Gastroesophageal sphincter (tissue), 4 donors: ENCODE measurements around the gene ZNF101. TPM values are rescaled to one million over a fixed set of nuclear protein-coding genes. Genes with fewer than 3 reads are reported as not detected.

ENCODE experiments used
- ATAC-seq: fragments of 150-250 bp; one replicate; pipeline ENCODE4 v1.9.1; 2016; ENCODE audit warnings: mild to moderate bottlenecking, moderate library complexity
- H3K27ac ChIP-seq, 4 donors: fragments of 200-600 bp; sonication (generic) in 3 of 4; 1 replicate in 3 of 4; 2 replicates in 1 of 4; pipeline ENCODE4 v1.5.1; 2016 to 2019
- H3K27me3 ChIP-seq: fragments of 200-600 bp; sonication (generic); one replicate; pipeline ENCODE4 v1.5.1; 2019
- H3K36me3 ChIP-seq, 2 donors: fragments of 200-600 bp; sonication (generic); one replicate each; pipeline ENCODE4 v1.5.1; 2019; ENCODE audit warnings: control low read depth in 1 of 2
- H3K4me1 ChIP-seq, 3 donors: fragments of 200-600 bp; sonication (generic); 1 replicate in 2 of 3; 2 replicates in 1 of 3; pipeline ENCODE4 v1.5.1; 2016 to 2019; ENCODE audit warnings: control low read depth in 2 of 3
- H3K4me3 ChIP-seq, 2 donors: fragments of 200-600 bp; sonication (generic); one replicate each; pipeline ENCODE4 v1.5.1; 2019; ENCODE audit warnings: mild to moderate bottlenecking in 1 of 2, moderate library complexity in 1 of 2
- H3K9me3 ChIP-seq, 3 donors: fragments of 200-600 bp; sonication (generic); one replicate each; pipeline ENCODE4 v1.5.1; 2017 to 2019; ENCODE audit warnings: control low read depth in 2 of 3
- EP300 ChIP-seq: sonication (generic); formaldehyde crosslinking; IDR thresholded peaks from one replicate; pipeline ENCODE4 v1.6.1; 2017; ENCODE audit warnings: antibody characterized with exemption, mild to moderate bottlenecking
- POLR2A ChIP-seq, 2 donors: fragments of 450-650 bp; IDR thresholded peaks; one replicate each; pipeline ENCODE4 v1.6.1; 2017; ENCODE audit warnings: antibody characterized with exemption in 2 of 2, mild to moderate bottlenecking in 2 of 2, moderate library complexity in 1 of 2
- POLR2AphosphoS5 ChIP-seq: sonication (generic); formaldehyde crosslinking; IDR thresholded peaks from one replicate; pipeline ENCODE4 v1.6.1; 2017; ENCODE audit warnings: antibody characterized with exemption
- WGBS, 2 donors: methylation state at CpG; one replicate each; pipeline ENCODE4 v1.1.5; 2018; ENCODE audit warnings: low coverage in 1 of 2; 5-methylcytosine and 5-hydroxymethylcytosine counted together
- small RNA-seq, 4 donors: library from RNA; depleted of rRNA; stranded (forward); fragments of <200 nt; gene quantifications; one replicate each; pipeline ENCODE3, GENCODE V24; 2016
- total RNA-seq, 4 donors: library from RNA; depleted of rRNA; stranded (reverse); fragments of >200 nt; gene quantifications; one replicate each; pipeline ENCODE4 v1.1.0, GENCODE V29; 2016
- TF ChIP-seq, protein P1 (sequence below), 4 experiments: fragments of 200-600 bp in 2 of 4; fragments of 450-650 bp in 2 of 4; sonication (generic) in 1 of 4; IDR thresholded peaks; one replicate each; pipeline ENCODE4 v1.5.1; 2017 to 2019; ENCODE audit warnings: antibody characterized with exemption in 4 of 4, mild to moderate bottlenecking in 2 of 4, moderate library complexity in 2 of 4

Gene ZNF101
- total RNA-seq, 4 donors from 2014 or later: 2.5 to 7.6 (median 4.4) TPM

DNA sequence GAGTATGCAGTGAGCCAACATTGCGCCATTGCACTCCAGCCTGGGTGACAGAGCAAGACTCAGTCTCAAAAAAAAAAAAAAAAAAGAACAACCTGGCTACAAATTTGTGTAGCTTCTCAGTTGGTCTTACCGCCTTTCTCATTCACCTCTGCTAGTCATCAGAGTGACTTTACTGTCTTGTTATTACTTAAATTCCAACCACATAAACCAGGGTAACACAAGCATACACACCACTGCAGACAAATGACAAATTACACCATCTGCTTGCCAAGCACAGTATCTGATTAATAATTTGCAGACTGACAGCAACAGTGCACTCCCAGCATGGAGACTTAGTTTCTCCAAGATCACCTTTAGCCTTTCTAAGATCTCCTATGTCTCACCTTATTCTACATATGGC lies 53.3 kb downstream of the ZNF101 start:
- no peaks in the 10 kb centered on the region for H3K4me1 ChIP-seq
- no peak for ATAC-seq
- WGBS, 2 donors: 89 to 92% methylated on average over 2 of the region's 2 CpGs
- no peaks in the 10 kb centered on the region for H3K27me3 ChIP-seq
- TF ChIP-seq POLR2AphosphoS5: no peak
- no peak for TF ChIP-seq POLR2A (IDR thresholded peaks at IDR 0.05)
- TF ChIP-seq EP300: no peak
- TF ChIP-seq, protein P1, sequence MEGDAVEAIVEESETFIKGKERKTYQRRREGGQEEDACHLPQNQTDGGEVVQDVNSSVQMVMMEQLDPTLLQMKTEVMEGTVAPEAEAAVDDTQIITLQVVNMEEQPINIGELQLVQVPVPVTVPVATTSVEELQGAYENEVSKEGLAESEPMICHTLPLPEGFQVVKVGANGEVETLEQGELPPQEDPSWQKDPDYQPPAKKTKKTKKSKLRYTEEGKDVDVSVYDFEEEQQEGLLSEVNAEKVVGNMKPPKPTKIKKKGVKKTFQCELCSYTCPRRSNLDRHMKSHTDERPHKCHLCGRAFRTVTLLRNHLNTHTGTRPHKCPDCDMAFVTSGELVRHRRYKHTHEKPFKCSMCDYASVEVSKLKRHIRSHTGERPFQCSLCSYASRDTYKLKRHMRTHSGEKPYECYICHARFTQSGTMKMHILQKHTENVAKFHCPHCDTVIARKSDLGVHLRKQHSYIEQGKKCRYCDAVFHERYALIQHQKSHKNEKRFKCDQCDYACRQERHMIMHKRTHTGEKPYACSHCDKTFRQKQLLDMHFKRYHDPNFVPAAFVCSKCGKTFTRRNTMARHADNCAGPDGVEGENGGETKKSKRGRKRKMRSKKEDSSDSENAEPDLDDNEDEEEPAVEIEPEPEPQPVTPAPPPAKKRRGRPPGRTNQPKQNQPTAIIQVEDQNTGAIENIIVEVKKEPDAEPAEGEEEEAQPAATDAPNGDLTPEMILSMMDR (IDR thresholded peaks at IDR 0.05): no peak
- peaks cover 0 to 30% of the 10 kb centered on the region in 2 donors for H3K36me3 ChIP-seq
- no peak overlapping the region for H3K4me3 ChIP-seq
- H3K27ac ChIP-seq: no peak overlapping the region
- peaks cover 0 to 86% (median 9%) of the 10 kb centered on the region in 3 donors for H3K9me3 ChIP-seq

DNA sequence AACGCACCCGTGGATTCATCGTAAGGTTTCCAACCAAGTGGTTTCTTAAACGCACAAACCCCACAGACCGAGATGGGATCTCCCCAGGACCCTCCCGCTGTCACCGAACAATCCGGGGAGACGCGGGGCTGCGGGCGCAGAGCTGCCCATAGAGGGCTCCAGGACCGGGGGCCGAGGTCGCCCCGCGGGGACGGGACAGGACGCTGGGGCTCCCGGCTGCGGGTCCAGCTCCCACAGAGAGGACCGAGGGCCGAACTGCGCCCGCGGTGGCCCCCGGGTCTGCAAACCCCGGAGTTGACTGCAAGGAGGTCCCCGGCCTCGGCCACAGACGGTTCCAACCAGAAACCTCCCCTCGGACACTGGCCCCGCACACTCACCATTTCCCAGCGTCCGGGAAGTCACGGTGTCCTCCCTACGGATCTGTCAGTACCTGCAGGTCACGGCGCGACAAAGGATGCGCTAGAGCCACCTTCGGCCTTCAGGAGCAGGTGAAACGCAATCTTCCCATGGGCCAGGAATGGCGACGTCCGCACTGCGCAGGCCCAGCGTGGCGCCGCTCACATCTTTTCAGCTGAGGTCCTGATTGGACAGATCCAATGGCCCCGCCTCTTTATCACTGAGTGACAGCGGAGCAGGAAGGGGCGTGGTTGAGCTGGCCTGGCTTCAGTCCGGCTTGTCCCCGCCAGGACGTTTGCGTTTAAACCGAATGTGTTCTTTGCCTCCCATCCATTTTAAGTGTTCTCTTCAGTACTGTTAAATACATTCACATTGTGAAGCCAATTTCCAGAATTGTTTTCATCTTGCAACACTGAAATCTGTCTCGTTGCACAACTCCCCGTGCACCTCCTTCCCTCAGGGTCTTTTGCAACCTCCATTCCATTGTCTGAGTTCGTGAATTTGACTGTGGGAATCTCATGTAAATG lies 64.2 kb downstream of the ZNF101 start, which contains the start of gene ZNF14:
ZNF14 (minus strand) TSS at position 534 of the 923 bp plus-strand sequence; CDS start at position 380, 154 bp downstream.
- WGBS, 2 donors: 2 to 7% methylated on average over 3 to 9 of the region's 61 CpGs
- no peaks in the 10 kb centered on the region for H3K27me3 ChIP-seq
- ATAC-seq: peak; percentile 100
- peaks cover 0 to 30% of the 10 kb centered on the region in 2 donors for H3K36me3 ChIP-seq
- H3K27ac ChIP-seq: peak within 1 kb of the TSS; percentile 27 to 87 (median 78)
- TF ChIP-seq, protein P1 (IDR thresholded peaks at IDR 0.05): peak in 2 of 4 experiments; percentile 18 to 32
- peak; percentile 39 to 73 for TF ChIP-seq POLR2A (IDR thresholded peaks at IDR 0.05)
- TF ChIP-seq POLR2AphosphoS5: peak; percentile 78
- no peak for TF ChIP-seq EP300
- peaks cover 0 to 23% (median 0%) of the 10 kb centered on the region in 3 donors for H3K4me1 ChIP-seq
- H3K4me3 ChIP-seq: peak within 1 kb of the TSS; percentile 95 to 97
- H3K9me3 ChIP-seq: peaks cover 0 to 25% (median 0%) of the 10 kb centered on the region in 3 donors

Small RNA genes within 50 kb of the gene (small RNA-seq; reads per million reads assigned to genes)
- gene AC011458.2: 0 reads per million in 4 donors

Other genes starting within 250 kb of the ZNF101 start
- gene TSSK6, start 153.3 kb upstream of the ZNF101 start, total RNA-seq: 1 to 10 TPM in 2 of 4 donors, under 1 TPM in 2; 0.40 to 3.3 (median 0.92) TPM
- 100 to 1,000 TPM in 1 of 4 donors, 10 to 100 TPM in 3; 41.6 to 113 (median 71.4) TPM for gene NDUFA13, start 152.6 kb upstream of the ZNF101 start, total RNA-seq
- gene YJEFN3, start 139.9 kb upstream of the ZNF101 start, total RNA-seq: 1 to 10 TPM in 2 of 4 donors, under 1 TPM in 2; 0.45 to 1.4 (median 0.96) TPM
- gene CILP2, start 130.6 kb upstream of the ZNF101 start, total RNA-seq: under 1 TPM in 2 of 4 donors, not detected in 2; 0.19 to 0.27 TPM
- gene PBX4, start 50.2 kb upstream of the ZNF101 start, total RNA-seq: 1 to 10 TPM in 1 of 4 donors, under 1 TPM in 3; 0.42 to 4.5 (median 0.68) TPM
- gene LPAR2, start 40.6 kb upstream of the ZNF101 start, total RNA-seq: 1 to 10 TPM in 3 of 4 donors, under 1 TPM in 1; 0.78 to 3.5 (median 2.3) TPM
- 10 to 100 TPM in 1 of 4 donors, 1 to 10 TPM in 3; 7.7 to 11.2 (median 8.0) TPM for gene GMIP, start 25.2 kb upstream of the ZNF101 start, total RNA-seq
- gene ATP13A1, start 5.2 kb upstream of the ZNF101 start, total RNA-seq: 100 to 1,000 TPM in 1 of 4 donors, 10 to 100 TPM in 3; 65.6 to 142 (median 92.3) TPM
- gene ZNF14, start 64.3 kb downstream of the ZNF101 start, total RNA-seq: 10 to 100 TPM in 2 of 4 donors, 1 to 10 TPM in 2; 7.4 to 11.4 (median 9.6) TPM
- gene ZNF506, start 152.9 kb downstream of the ZNF101 start, total RNA-seq: 10 to 100 TPM; 17.7 to 34.2 (median 25.9) TPM
- gene ZNF253, start 197.0 kb downstream of the ZNF101 start, total RNA-seq: 10 to 100 TPM in 2 of 4 donors, 1 to 10 TPM in 2; 7.0 to 17.3 (median 9.5) TPM
- 1 to 10 TPM; 1.7 to 6.1 (median 2.9) TPM for gene ZNF93, start 232.1 kb downstream of the ZNF101 start, total RNA-seq